GM18508 (cell line): ENCODE results near the gene BPIFA1.

Experiments used
- ATAC-seq: cut with Tn5 transposase; IDR thresholded peaks from one replicate; pipeline ENCODE4 v1.9.1; 2021; ENCODE audit warnings: moderate number of reproducible peaks; ENCODE audit not compliant: insufficient read depth, unreplicated experiment

Gene BPIFA1

DNA sequence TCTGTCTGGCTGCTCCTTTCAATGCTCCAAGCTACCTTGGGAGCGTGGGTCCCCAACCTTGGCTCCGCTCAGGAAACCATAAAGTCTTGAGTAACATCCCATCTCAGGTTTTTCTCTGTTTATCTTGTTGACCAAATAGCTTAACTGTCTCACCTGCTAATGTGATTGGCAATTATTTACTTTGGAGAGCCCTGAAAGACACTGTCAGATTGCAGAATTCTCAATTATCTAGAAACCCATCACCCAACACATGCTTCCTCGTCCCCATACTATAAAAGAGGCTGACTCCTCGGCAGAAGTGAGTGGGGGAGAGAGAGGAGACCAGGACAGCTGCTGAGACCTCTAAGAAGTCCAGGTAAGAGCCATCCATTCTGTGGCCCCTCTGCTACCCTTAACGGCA, at the start of gene BPIFA1:
BPIFA1 (plus strand) TSS at position 301 of the 400 bp plus-strand sequence. CDS start 1,716 bp downstream, outside the sequence.
- no peak for ATAC-seq

DNA sequence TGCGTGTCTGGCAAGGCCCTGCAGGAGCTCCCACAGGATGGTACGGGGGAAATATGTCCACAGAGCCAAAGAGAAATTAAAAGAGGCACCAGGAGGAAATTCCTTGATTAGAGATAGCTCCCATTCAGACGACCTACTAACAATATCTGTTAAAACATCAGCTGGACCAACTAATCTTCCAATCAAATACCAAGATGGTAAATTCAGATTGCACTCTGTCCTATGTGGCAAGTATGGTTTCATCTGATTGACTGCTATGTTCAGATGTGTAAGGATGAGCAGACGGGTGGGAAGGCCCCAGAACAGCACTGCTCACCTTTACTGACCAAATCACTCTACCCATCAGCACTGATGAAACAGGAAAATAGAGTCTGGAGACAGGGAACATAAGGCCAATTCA, 48.3 kb upstream of the BPIFA1 start:
- no peak for ATAC-seq

DNA sequence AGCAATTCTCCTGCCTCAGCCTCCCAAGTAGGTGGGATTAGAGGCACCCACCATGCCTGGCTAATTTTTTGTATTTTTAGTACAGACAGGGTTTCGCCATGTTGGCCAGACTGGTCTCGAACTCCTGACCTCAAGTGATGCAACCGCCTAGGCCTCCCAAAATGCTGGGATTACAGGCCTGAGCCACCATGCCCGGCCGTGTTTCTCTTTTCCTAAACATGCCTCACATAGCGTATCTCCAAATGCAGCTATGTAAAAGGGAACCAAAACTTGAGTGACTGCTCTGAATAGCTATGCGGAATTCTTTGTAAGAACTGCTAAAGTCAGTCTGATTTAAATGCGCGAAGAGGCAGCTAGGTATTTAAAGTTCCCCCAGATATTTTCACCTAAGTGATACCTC, 47.4 kb upstream of the BPIFA1 start:
- no peak for ATAC-seq

DNA sequence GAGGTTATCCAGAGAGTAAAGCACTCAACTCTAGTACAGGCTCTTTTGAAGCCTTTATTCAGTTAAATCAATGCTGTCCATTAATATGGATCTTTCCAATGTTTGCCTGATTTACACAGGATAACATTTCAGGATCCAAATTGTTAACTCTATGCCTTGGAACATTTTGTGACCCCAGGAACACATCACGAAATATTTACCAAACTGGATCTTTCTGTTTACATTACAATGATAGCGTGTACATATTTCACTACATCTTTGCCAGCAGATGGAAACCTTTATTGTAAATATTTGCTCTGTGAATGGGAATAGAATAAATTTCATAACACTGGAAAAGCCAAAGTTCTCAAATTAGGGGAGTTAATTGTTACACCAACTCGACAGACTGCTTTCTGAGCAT, 44.3 kb upstream of the BPIFA1 start:
- no peak for ATAC-seq

DNA sequence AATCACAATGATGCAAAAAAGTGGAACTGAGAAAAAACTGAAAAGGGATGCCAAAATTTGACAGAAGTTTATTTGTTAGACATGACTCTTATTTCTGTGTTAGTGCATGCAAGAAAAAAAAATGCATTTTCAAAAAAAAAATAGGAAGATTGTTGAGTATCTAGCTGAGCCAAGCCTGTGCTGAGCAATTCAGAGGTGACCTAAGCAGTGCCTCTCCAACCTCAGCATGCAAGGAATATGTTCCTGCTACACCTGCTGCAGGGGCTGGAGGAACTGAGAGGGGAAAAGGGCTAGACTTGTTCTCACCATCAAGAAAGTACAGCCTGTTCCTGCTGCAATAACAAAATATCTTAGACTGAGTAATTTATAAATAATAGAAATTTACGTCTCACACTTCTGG, 43.8 kb upstream of the BPIFA1 start:
- no peak for ATAC-seq

DNA sequence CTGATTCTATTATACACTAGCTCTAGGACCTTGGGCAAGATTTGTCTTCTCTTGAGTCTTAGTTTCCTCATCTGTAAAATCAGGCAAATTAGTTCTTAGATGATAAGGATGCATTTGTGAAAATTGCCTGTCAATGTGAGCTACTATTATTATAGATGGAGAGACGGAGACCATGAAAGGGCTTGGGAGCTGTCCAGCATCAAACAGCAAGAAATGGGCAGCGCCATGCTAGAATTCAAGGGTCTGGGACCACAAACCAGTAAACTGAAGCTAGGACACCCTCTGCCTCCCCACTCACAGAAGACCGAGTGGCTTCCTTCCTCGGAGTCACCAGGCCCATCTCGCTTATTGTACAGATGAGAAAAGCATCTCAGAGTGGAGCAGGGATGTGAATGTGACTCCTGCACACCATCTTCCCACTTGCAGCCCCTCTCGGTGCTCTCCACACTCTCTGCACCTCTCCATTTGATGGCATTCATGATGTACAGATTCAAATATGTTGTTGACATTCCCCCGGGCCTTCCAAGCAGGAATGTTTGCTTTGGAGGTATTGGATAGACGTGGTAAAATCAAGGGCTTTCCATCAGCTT, 42.8 kb upstream of the BPIFA1 start:
- ATAC-seq = no peak

DNA sequence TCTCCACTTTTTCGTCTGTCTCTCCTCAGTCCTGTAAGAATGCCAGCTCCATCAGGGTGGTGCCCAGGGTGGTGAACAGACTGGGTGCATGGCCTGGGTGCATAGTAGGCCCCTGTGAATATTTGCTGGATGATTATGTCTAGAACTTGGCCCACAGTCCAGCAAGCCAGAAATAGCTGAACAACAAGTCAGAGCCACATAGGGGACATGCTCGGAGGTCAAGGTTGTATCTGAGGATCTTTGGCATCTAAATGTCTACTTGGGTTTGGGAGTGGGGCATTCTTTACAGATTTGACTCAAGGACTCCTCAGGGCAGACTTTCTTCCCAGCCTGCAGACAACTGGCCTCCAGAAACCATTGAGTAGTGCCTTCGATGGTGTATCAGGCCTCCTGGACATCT, 36.8 kb upstream of the BPIFA1 start:
- ATAC-seq = no peak

DNA sequence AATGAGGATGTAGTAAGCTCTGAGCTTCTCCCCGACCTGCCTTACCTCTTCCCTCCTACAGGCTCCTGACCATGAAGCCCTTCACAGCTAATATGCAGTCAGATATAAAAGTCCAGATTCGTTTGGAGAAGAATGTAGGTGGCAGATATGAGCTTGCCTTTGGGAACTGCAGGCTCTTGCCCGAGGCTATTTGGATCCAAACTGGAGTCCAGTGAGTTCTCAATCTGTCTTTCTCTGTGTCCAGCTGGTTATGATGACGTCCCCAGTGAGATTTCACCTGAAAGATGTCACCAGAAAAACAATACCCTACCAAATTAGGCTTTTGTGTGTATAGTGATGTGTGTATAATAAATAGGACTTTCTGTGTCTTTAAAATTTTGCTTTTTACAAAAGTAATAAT, 33.3 kb upstream of the BPIFA1 start:
- no peak for ATAC-seq

DNA sequence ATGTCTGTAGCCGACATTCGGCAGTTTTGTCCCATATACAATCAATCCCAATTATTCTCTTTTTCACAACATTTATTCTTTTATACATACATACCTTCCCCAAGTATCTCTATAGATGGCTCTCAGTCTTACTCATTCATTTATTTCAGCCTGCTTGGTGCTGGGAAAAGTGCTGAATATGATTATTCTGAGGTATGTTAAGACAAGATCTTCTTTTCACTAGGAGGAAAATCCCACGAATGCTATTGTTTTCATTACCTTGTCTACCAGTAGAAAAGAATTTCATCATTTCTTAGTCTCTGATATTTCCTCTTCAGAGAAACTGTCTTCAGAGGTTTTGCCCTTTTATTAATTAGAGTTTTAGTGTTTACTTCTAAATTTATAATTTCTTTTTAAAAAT, 32.4 kb upstream of the BPIFA1 start:
- ATAC-seq = no peak

DNA sequence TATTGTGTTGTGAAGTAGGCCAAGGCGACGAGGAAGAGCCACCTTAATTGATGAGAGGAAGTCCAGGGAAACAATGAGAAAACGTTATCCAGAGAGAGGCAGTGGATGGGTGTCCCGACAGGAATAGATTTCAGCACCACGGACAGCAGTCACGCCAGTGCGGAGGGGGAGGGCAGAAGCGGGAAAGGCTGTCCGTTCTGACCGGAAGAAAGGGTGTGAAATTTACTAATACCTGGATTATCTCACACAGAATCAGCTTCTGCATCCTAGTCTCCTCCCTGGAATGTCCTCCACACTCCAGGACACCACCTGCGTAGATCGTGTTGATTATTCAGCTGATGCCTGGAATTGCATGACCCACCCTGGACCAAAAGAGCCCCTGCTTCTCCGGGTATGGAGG, 26.0 kb upstream of the BPIFA1 start:
- ATAC-seq = no peak

DNA sequence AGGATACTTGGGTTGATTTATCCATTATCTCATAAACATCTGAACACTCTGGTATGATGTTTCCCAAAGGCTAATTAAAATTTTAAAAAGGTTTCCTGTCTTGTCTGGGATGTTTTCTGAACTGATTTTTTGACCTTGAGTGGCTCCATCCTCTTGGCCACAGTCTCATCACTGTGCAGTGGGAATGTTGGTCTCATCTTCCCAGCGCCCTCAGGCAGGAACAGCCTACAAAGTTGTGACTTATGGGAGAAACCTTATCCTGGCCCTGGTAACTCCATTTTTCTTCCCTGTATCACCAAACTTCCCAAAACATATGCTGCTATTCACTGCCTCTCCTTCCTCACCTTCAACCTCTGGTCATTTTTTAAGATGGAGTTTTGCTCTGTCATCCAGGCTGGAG, 25.4 kb upstream of the BPIFA1 start:
- no peak for ATAC-seq

DNA sequence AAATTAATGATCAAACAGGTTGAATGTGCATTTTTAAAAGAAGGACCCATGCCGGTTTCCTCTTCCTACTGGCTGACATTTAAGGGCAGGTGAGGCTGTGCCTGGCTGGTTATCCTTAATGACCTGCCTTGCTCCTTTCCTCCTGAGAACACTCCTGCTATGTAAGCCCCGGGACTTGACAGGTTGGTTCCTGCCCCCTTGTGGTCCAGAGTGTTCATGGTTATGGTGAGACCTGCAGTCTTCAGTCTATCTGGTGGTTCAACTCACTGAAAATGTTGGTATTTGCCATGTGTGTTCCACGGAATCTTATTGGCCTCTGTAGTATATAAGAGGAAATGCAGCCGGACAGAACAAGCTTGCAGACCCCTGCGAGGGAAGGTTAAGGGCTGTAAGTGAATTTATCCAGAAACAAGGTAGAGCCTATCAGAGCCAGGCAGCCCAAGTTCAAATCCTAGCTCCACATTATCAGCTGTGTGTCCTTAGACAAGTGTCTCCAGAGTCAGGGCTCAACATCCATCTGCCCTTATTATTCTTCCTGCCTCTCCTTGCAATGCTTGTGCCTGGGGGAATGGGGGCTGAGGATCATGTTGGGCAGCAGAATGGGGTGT, 23.9 kb upstream of the BPIFA1 start:
- no peak for ATAC-seq

DNA sequence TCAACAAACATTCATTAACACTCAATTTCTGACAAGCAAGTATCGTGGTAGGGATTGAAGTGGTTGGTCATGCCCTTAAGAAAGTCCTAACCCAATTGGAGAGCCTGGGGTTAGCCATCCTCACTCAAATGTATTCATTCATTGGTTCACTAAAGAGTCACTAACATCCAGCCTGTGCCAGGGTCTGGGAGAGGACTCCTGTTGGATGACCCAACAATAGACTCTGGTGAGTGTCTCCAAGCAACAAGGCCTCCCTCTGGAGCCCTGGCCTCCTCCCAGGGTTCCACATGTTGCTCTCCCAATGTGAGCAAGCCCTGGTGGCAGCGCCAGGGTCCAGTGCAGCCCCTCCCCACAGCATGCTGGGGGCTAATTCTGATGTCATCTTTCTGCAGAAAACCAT, 18.7 kb upstream of the BPIFA1 start, which contains the start of gene BPIFA3:
BPIFA3 (plus strand) TSS at position 301 of the 400 bp plus-strand sequence. CDS start 185 bp downstream, outside the sequence.
- ATAC-seq = no peak

DNA sequence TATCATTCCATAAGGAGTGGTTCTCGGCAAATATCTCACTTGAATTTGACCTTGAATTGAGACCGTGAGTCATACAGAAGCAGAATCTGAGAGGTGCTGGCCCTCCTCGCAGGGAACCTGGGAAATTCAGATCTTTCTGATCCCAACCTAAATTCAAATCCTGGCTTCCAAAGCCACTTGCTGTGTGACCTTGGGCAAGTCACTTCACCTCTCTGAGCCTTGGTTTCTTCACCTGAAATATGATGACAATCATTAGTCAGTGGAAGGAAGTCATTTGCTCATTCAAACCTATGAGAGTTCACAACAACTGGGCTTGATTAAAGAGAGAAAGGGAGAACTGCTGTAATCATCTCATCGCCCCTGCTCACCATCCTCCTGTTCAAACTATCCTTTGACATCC, 11.4 kb upstream of the BPIFA1 start:
- ATAC-seq = no peak

DNA sequence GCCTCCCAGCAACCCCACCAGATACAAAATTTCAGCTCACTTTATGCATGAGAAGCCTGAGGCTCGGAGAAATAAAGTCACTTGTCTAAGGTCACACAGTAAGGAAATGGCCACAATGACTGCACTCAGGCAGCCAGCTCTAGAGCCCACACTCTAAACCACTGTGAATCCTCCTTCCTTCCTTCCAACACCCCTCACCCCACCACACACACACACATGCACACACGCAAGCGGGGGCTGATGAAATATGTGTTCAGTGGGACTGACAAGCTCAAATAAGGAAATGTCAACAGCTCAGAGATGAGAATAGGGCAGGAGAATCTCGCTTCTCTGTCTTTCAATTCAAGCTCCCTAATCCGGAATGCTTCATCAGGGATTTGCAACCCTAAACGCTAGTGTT, 6.0 kb upstream of the BPIFA1 start:
- no peak for ATAC-seq

DNA sequence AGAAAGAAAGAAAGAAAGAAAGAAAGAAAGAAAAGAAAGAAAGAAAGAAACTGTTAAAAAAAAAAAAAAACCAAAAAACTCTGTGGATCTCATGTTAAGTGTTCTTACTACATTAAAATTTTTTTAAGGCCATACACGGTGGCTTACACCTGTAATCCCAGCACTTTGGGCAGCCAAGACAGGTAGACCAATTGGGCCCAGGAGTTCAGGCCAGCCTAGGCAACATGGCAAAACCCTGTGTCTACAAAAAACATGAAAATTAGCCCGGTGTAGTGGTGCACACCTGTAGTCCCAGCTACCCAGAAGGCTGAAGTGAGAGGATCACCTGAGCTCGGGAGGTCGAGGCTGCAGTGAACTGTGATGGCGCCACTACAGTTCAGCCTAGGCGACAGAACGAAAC, 4.6 kb upstream of the BPIFA1 start:
- ATAC-seq = no peak

DNA sequence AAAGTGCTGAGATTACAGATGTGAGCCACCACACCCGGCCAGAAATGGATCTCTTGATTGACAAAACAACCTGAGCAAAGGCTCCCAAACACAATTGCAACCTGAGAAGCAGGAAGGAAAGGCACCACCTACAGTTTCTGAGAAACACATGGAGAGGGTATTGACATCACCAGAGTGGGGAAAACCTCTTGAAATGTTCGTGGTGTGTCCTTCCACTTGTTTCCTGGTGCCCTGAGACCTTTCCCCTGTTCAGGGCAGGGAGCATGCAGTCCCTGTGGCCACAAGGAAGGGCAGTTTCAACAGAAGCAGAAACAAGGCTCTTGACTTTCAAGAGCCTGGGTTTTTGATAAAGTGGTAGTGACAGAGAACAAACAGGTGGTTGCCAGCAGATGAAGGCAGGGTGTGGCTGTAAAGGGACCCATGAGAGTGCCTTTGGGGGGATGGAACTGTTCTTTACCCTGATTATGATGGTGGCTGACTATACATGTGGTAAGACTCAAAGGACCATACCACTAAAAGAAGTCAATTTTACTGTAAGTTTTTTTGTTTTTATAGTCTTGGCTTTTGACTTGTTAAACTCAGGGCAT, 3.2 kb upstream of the BPIFA1 start:
- ATAC-seq = no peak

DNA sequence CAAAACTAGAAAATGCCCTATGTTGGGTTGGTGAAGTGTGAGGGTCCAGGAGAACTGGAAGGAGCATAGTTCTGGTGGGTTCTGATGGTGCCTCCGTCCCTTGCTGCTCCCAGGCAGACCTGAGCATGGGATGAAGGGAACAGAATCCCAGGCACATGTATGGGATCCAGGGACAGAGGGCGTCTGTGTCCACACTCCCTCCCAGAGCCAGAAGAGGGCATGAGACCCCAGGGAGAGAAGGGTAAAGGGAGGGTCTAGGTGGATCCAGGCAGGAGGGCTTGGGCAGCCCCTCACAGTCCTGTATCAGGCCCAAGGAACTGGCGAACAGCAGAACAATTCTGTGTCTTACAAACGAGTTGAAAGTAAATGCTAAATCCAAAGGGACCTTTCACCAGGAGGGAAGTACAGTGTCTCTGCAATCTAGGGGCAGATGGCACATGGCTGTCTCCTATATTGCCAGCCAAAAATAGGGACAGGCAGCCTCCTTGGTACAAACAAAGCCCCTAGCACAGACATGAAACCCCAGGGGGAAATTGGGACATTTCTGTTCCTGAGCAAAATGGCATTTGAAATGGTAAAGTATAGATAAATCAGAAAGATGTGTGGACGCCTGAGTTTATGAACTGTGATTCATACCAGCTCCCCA, 2.5 kb upstream of the BPIFA1 start:
- ATAC-seq = no peak

DNA sequence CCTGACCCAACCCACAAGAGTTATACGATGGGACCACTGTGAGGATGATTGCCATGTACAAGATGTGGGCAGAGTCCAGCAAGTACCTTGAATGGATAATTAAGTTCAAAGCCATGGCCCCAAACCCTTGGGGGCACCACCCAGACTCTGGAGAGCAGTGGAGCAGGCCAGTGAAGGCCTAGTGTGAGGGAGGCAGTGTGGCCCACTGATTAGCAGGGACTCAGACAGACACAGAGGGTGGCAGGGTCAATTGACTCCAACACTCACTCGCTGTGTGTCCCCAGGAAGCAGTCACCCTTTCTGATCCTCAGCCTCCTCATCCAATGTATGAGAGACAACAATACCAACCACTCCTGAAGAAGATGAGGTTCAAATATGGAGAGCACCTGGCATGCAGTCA, 1.7 kb upstream of the BPIFA1 start:
- no peak for ATAC-seq

DNA sequence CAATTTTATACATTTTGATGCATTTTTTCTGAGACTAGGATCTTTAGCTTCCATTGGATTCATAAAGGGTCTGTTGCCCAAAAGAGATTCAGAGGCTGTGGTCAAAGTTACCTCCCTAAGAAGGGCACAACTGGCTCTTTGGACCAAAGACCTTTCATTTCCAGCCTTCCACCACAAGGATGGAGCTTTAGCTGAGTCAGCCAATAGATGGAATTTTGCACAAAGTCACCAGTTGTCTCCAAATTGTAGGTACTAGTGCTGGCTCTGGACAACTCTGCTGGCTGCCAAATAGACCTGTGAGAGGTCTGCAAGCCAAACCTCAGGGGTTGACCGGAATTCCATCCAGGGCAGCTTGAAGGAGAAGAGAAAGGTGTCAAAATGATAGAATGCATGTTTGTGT, 555 bp downstream of the BPIFA1 start:
- ATAC-seq = no peak

DNA sequence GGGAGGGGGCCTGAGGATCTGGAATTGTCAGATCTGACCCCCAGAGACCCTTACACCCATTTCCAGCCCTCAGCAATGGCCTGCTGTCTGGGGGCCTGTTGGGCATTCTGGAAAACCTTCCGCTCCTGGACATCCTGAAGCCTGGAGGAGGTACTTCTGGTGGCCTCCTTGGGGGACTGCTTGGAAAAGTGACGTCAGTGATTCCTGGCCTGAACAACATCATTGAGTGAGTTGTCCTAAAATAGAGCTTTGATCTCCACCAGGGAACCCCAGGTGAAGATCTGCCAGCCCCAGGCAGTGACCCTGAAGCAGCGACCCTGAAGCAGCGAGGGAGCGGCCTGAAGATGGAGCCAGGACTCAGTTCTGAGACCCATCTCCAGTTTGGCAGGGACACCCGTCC, 2.2 kb downstream of the BPIFA1 start:
- ATAC-seq = no peak

DNA sequence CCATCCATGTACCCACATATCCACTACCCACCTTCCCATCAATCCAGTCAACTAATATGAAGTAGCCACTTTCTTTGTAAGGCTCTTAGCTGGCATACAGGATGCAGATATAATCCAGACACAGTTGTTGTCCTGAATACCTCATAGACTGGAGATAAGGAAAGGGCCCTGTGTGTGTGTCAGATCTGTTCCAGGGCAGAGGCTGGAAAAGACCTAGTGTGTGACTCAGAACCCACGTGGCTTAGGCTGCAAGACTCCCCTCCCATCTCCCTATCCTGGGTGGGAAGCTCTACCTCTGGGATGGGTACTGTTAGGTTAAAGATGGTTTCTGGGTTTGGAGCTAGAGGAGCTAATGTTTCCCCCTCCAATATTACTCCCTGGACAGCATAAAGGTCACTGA, 3.6 kb downstream of the BPIFA1 start:
- no peak for ATAC-seq
